NCI-H146 (cell line): ENCODE results near the gene ATF2.

ENCODE experiments used
- DNase-seq: peaks from one replicate; lab custom pipeline; 2025; lab: John Stamatoyannopoulos, UW

Gene ATF2

GRCh38 chr2:175167792-175168563 lies at the start of gene ATF2:
Gene ATF2 (minus strand): TSS chr2:175168203. CDS start chr2:175136443, 31,760 bp downstream.
- DNase-seq = peak; percentile 99

- peak; percentile 32 for DNase-seq
Observed at GRCh38 chr2:175207741-175208438, 39.9 kb upstream of the ATF2 start.

DNA sequence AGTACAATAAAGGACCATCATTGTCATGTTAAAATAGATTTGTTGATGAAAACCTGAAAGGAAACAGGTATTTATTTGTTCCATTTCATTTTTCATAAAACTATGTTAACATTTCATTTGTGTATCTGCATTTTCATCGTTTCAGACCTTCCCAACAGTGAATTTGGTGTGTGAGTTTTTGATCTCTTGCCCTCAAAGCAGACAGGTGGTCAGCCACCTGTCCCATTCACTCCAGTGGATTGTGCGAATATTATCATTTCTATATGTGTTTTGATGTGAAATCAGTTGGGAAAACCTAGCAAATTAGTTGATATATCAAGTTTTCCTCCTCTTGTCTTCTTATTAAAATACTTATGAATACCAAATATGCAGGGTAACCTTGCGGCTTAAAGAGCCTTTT lies 38.9 kb upstream of the ATF2 start:
- DNase-seq = peak; percentile 68

- no peak for DNase-seq
Observed at GRCh38 chr2:175205523-175205922, 37.5 kb upstream of the ATF2 start.

- DNase-seq = peak; percentile 63
Observed at GRCh38 chr2:175203621-175204496, 35.9 kb upstream of the ATF2 start.

DNA sequence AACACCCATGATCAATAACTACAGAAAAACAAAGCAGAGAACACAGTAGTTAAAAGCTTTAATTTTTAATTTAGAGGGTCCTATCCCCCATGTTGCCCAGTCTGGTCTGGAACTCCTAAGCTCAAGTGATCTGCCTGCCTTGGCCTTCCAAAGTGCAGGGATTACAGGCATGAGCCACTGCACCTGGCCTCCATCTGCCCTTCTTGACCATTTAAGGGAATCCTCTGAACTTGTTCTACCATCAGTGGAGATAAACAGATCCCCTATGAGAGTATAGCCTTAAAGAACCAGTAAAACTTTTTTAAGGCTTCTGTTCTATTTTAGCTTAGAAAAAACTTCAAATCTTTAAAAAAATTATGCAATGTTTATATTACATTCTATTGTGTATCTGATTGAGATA lies 27.0 kb upstream of the ATF2 start:
- peak; percentile 1 for DNase-seq

DNA sequence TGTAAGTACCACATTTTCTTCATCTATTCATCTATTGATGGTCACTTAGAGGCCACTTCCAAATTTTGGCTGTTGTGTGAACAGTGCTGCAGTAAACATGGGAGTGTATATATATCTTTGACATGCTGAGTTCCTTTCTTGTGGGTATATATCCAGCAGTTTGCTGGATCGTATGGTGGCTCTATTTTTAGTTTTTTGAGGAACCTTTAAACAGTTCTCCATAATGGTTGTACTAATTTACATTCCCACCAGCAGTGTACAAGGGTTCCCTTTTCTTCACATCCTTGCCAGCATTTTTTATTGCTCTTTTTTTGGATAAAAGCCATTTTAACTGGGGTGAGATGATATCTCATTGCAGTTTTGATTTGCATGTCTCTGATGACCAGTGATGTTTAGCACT lies 20.8 kb upstream of the ATF2 start:
- no peak for DNase-seq

- no peak for DNase-seq
Observed at GRCh38 chr2:175187378-175187777, 19.4 kb upstream of the ATF2 start.

DNA sequence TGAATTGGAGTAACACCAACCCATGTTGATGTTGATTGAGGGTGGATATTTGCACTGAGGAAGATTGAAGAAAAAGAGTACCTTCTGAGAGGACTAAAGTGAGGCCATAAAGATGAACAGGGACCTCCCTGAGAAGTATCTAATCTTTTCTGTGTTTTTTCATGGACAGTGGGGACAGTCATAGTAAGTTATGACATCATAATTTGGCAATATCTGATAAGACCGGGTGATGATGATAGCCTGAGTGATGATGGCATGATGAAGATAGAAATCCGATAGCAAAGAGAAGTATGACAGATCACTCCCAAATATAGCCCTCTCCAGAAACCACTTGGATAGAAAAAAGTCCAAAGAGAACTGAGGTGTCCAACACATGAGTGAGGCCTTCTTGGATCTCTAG lies 15.7 kb upstream of the ATF2 start:
- no peak for DNase-seq

DNA sequence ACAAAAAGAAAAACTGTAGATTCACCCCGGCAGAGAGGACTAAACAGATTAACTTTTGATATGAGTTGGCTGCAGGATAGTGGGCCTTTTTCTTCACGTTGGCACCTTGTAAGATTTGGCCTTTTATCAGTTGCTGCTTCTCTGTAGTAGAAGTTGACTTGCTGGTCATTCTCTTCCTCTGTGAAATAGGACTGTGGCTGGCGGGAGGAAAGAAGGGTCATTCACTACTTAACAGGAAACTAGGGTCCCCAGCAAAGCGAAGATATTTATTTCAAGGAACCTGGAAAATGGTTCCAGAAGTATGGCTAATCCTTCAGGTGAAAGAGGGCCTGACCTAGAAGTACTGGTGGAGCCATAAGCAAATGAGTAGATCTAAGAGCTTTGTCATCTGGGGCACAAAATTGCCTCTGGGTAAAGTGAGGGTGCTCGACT lies 13.9 kb upstream of the ATF2 start:
- no peak for DNase-seq

DNA sequence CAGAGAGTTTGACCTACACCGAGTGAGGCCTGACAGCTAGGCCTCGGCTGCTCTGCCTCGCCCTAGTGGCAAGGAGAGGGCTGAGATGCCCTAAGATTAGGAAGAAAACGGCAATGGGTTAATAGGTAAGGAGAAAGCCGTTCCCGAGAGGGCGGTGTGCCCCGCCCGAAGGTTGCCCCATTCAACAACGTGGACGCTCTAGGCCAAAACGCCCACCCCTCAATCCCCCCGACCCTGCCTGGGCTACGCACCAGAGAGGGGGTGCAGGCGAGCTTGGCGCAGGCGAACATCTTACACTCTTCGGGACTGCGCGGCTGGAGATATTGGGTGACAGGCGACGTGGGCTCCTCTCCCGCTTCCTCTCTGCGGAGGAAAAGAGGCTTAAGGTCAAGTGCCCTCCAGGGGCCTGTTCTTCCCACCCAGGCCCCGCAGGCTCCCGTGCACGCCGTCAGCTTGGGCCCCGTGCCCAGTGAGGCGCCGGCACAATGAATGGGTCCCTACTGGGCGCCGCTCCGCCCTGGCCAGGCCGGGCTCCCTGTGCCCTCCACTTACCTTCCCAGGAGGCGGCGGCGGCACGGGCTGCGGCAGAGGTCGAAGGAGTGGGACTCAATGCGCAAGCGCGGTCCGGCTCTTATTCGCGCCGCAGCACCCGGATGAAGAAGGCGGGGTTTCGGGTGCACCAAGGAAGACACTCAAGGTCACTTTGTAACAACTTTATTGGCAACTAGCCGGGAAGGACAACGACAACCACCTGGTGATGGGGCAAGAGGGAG lies 13.3 kb upstream of the ATF2 start, which contains the start of gene ATP5MC3:
ATP5MC3 (minus strand) TSS at position 607 of the 773 bp plus-strand sequence; CDS start at position 290, 317 bp downstream.
- peak; percentile 93 for DNase-seq

GRCh38 chr2:175180701-175181103 lies 12.7 kb upstream of the ATF2 start:
- peak; percentile 40 for DNase-seq

- DNase-seq = no peak
Observed at GRCh38 chr2:175176624-175177023, 8.6 kb upstream of the ATF2 start.

- DNase-seq = no peak
Observed at GRCh38 chr2:175175896-175176295, 7.9 kb upstream of the ATF2 start.

DNA sequence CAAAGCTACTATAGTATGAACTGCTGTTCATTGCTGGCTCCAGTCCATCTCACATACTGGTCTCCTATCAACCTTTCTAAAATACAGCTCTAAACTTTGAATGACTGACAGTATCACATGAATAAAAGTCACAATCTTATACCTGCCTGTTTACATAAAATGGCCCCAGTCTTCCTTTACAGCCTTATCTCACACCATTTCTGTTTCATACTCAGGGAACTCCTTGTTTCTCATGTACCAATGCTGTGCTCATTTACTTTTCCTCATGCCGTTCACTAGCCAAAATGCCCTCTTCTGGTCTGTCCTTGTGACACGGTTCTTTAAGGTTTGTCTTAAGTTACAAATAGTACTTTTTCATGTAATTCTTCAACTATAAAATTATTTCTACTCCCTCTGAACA lies 7.3 kb upstream of the ATF2 start:
- DNase-seq = no peak

DNA sequence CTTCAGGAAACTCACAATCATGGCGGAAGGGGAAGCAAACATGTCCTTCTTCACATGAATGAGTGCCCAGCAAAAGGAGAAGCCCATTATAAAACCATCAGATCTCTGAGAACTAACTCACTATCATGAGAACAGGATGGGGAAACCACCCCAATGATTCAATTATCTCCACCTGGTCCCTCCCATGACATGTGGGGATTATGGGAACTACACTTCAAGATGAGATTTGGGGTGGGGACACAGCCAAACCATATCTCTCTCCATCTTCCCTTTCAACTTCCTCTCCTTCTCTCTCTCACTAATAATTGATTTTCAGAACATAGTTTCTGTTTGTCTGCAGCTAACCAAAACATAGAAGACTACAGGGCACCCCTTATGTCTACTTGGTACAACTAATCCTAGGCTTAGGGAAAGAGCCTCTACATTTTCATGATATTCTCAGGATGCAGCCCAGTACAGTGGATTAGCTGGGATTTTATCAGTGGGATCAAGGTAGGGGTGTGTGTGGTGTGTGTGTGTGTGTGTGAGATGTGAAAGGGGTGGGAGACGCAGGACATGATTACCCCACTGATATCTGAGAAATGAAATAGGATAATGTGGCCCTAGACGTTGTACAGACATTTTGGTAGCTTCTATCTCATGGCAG lies 2.8 kb upstream of the ATF2 start:
- no peak for DNase-seq

DNA sequence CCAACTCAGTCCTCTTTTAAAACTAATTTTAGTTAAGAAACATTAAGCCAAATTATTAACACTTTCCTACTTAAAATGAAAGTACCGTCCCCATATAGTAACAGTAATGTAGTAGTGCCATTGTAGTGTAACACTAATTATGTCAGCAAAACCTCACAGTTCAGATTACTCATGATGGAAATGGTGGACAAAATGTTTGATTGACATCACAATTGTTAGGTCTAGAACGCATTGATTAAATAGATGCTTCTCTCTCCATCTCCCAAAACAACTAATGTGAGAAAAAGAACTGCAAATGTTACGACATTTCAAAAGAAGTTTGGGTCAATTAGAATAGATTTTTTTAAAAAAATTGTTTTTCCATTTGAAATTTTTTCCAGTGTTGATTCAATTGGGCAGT lies 1.2 kb upstream of the ATF2 start:
- DNase-seq = no peak

DNA sequence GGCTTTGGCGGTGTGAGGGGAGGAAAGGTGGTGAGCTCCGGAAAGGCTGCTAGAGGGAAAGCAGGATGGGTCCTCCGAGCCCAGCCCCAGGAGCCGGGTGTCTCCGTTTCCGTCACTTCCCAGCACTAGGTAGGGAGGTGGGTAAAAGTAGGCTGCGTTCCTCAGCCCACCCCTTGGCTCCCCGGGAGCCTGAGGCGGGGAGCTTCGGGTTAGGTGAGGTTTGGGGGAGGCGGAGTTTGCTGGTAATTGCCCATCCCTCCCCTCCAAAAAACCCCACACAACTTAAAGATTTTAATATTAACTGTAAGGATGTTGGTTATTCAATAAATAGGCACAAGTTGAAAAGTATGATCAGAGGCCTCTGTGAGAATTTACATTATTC lies 552 bp upstream of the ATF2 start:
- DNase-seq = no peak

DNA sequence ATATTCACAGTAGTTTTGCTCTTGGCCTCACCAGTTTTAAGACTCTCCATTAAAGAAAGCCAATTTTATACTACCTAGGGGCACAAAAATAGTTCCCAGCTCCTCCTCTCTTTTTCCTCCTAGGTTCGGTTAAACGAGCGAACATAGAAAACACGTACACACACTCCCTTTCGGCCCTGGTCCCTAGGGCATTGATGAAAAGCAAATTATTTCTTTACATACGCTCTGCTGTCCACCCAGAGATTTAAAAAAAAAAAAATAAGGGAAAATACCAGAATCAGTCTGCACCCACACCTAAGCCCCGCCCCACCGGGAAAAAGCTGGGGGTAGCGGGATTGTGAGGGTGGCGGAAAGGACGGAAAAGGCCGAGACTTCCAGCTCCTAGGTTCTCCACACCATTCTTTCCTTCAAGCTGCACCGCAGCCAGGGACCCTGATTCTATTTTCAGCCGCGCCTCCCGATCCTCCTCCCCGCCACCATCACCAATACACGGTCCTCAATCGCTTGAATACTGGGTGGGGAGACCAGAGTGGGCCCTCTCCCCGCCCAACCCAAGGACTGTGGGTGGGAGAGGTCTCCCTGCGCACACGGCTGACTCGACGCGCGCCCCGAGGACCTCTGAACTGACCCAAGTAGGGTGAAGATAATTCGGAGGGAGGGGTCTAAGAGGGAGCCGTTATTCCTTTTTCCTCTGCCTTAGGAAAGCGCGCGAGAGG lies 769 bp downstream of the ATF2 start:
- DNase-seq = peak; percentile 68

- DNase-seq = no peak
Observed at GRCh38 chr2:175166216-175166824, 1.7 kb downstream of the ATF2 start.
